Measurements from ENCODE around the gene B4GALNT3. TPM values are rescaled to one million over a fixed set of nuclear protein-coding genes. Genes with fewer than 3 reads are reported as not detected.

B4GALNT3 gene
- total and polyA plus RNA-seq, 2 experiments from 2014 or later = 4.4 to 13.9 TPM

- Histone ChIP-seq H3K36me3 (replicated peaks; ENCODE audit: insufficient read depth, low read depth) (no peaks in the 10 kb centered on the region), H3K9me3 (ENCODE audit: low read depth) (no peaks in the 10 kb centered on the region), H3K27me3 (no peaks in the 10 kb centered on the region), H3K4me1 (ENCODE audit: insufficient read depth) (no peaks in the 10 kb centered on the region), H2AFZ (no peak overlapping the region), H3K27ac (no peak overlapping the region), H3K4me3 (no peak overlapping the region), H3K79me2 (no peaks in the 10 kb centered on the region), H3K9me2 (replicated peaks; ENCODE audit: insufficient read depth) (no peaks in the 10 kb centered on the region), H4K20me1 (ENCODE audit: insufficient read depth, poor library complexity, severe bottlenecking) (no peaks in the 10 kb centered on the region), H3K4me2 (no peak overlapping the region)
- DNase-seq (ENCODE audit: low spot score) = no peak
- WGBS (ENCODE audit: low lambda C conversion rate, missing lambda C conversion rate) = 85% methylated on average over 3 of the region's 3 CpGs
- TF ChIP-seq EZH2 (IDR thresholded peaks at IDR 0.05; ENCODE audit: borderline replicate concordance) (no peak), EZH2phosphoT487 (IDR thresholded peaks at IDR 0.05; ENCODE audit: low read depth, severe bottlenecking, unreplicated experiment) (no peak), CTCF (IDR thresholded peaks at IDR 0.05; ENCODE audit: poor library complexity) (no peak)
Measured at GRCh38 chr12:531951-532585, 72.3 kb downstream of the B4GALNT3 start.

GRCh38 chr12:532908-533565 is 73.3 kb downstream of the B4GALNT3 start:
- Histone ChIP-seq H3K4me3 (no peak overlapping the region), H4K20me1 (ENCODE audit: insufficient read depth, poor library complexity, severe bottlenecking) (no peaks in the 10 kb centered on the region), H3K9me3 (ENCODE audit: low read depth) (no peaks in the 10 kb centered on the region), H3K79me2 (no peaks in the 10 kb centered on the region), H3K27me3 (no peaks in the 10 kb centered on the region), H3K36me3 (replicated peaks; ENCODE audit: insufficient read depth, low read depth) (no peaks in the 10 kb centered on the region), H3K27ac (peak overlapping the region; percentile 16), H2AFZ (no peak overlapping the region), H3K4me1 (ENCODE audit: insufficient read depth) (no peaks in the 10 kb centered on the region), H3K9me2 (replicated peaks; ENCODE audit: insufficient read depth) (no peaks in the 10 kb centered on the region), H3K4me2 (no peak overlapping the region)
- no peak for TF ChIP-seq EZH2 (IDR thresholded peaks at IDR 0.05; ENCODE audit: borderline replicate concordance)
- no peak for TF ChIP-seq CTCF (IDR thresholded peaks at IDR 0.05; ENCODE audit: poor library complexity)
- TF ChIP-seq EZH2phosphoT487 (IDR thresholded peaks at IDR 0.05; ENCODE audit: low read depth, severe bottlenecking, unreplicated experiment) = no peak
- peak; percentile 14 for DNase-seq (ENCODE audit: low spot score)
- 82% methylated on average over 9 of the region's 9 CpGs for WGBS (ENCODE audit: low lambda C conversion rate, missing lambda C conversion rate)

- 94% methylated on average over 14 of the region's 14 CpGs for WGBS (ENCODE audit: low lambda C conversion rate, missing lambda C conversion rate)
- no peaks in the 10 kb centered on the region for H3K79me2 ChIP-seq
- H3K27me3 ChIP-seq = no peaks in the 10 kb centered on the region
- H3K9me3 ChIP-seq (ENCODE audit: low read depth) = no peaks in the 10 kb centered on the region
- no peak overlapping the region for H3K27ac ChIP-seq
- no peaks in the 10 kb centered on the region for H3K36me3 ChIP-seq (replicated peaks; ENCODE audit: insufficient read depth, low read depth)
- H2AFZ ChIP-seq = no peak overlapping the region
- no peak for DNase-seq (ENCODE audit: low spot score)
- no peak overlapping the region for H3K4me2 ChIP-seq
- TF ChIP-seq EZH2phosphoT487 (IDR thresholded peaks at IDR 0.05; ENCODE audit: low read depth, severe bottlenecking, unreplicated experiment) (no peak), CTCF (IDR thresholded peaks at IDR 0.05; ENCODE audit: poor library complexity) (no peak), EZH2 (IDR thresholded peaks at IDR 0.05; ENCODE audit: borderline replicate concordance) (no peak)
- H3K4me1 ChIP-seq (ENCODE audit: insufficient read depth) = peaks cover 1% of the 10 kb centered on the region
- no peak overlapping the region for H3K4me3 ChIP-seq
- H3K9me2 ChIP-seq (replicated peaks; ENCODE audit: insufficient read depth) = no peaks in the 10 kb centered on the region
- no peaks in the 10 kb centered on the region for H4K20me1 ChIP-seq (ENCODE audit: insufficient read depth, poor library complexity, severe bottlenecking)
Measured at GRCh38 chr12:533718-534117, 74.0 kb downstream of the B4GALNT3 start.

Data from hepatocyte (in vitro differentiated cells).